Sigmoid colon (tissue), 7 donors: ENCODE measurements around the gene PPP1R3C. TPM values are rescaled to one million over a fixed set of nuclear protein-coding genes. Genes with fewer than 3 reads are reported as not detected.
A peak's percentile ranks its signal among the peaks of the same experiment; 100 is the strongest.

Experiments used
- DNase-seq: peaks from one replicate; pipeline ENCODE4 v3.0.0-alpha.2; 2019
- H3K27ac ChIP-seq, 4 donors: fragments of 200-600 bp; sonication (generic); one replicate each; pipeline ENCODE4 v1.5.1; 2016 to 2019; ENCODE audit warnings: mild to moderate bottlenecking in 1 of 4
- H3K27me3 ChIP-seq, 3 donors: fragments of 200-600 bp; sonication (generic); one replicate each; pipeline ENCODE4 v1.5.1; 2019; ENCODE audit warnings: mild to moderate bottlenecking in 1 of 3
- H3K36me3 ChIP-seq, 4 donors: fragments of 200-600 bp; sonication (generic); one replicate each; pipeline ENCODE4 v1.5.1; 2016 to 2019
- H3K4me1 ChIP-seq, 4 donors: fragments of 200-600 bp; sonication (generic); one replicate each; pipeline ENCODE4 v1.5.1; 2017 to 2019
- H3K4me3 ChIP-seq, 4 donors: fragments of 200-600 bp; sonication (generic); one replicate each; pipeline ENCODE4 v1.5.1; 2017 to 2019; ENCODE audit warnings: mild to moderate bottlenecking in 2 of 4, moderate library complexity in 1 of 4
- H3K9me3 ChIP-seq, 4 donors: fragments of 200-600 bp in 3 of 4; sonication (generic) in 3 of 4; one replicate each; pipeline versions ENCODE4 v1.5.1 to v1.6.1; 2013 to 2019
- EP300 ChIP-seq, 4 donors: sonication (generic); formaldehyde crosslinking; IDR thresholded peaks; one replicate each; pipeline ENCODE4 v1.6.1; 2017; ENCODE audit warnings: antibody characterized with exemption in 4 of 4
- POLR2A ChIP-seq, 2 donors: fragments of 450-650 bp; IDR thresholded peaks; one replicate each; pipeline ENCODE4 v1.6.1; 2016; ENCODE audit warnings: antibody characterized with exemption in 2 of 2, mild to moderate bottlenecking in 2 of 2, moderate library complexity in 2 of 2
- POLR2AphosphoS5 ChIP-seq, 4 donors: sonication (generic); formaldehyde crosslinking; IDR thresholded peaks; one replicate each; pipeline ENCODE4 v1.6.1; 2017; ENCODE audit warnings: antibody characterized with exemption in 4 of 4
- WGBS, 2 donors: extraction: QIAGEN DNeasy Blood & Tissue Kit; methylation state at CpG; one replicate each; pipeline ENCODE4 v1.1.7; 2013; 5-methylcytosine and 5-hydroxymethylcytosine counted together
- intact Hi-C: fragments of 100-400 bp; cut with DNase I; formaldehyde crosslinking; loops from one replicate; pipeline ENCODE4 v1.15.1; 2023
- polyA plus RNA-seq, 3 donors: library from polyadenylated mRNA; stranded (reverse); fragments of 200-250 nt; gene quantifications; one replicate each; pipeline ENCODE4 v1.2.3, GENCODE V29; 2013
- total RNA-seq, 4 donors: library from RNA; depleted of rRNA; stranded (reverse); fragments of >200 nt; gene quantifications; one replicate each; pipeline ENCODE4 v1.1.0, GENCODE V29; 2016
- TF ChIP-seq, protein P1 (sequence below), 4 experiments: fragments of 450-650 bp in 3 of 4; fragments of 200-600 bp in 1 of 4; IDR thresholded peaks; one replicate each; pipeline ENCODE4 v1.5.1; 2016 to 2019; ENCODE audit warnings: antibody characterized with exemption in 4 of 4, mild to moderate bottlenecking in 3 of 4, moderate library complexity in 2 of 4
- donor health status: healthy with polysubstance abuse.
- donor health status: Bipolar disorder and iron deficiency.
- donor health status: healthy.

The PPP1R3C gene
- total and polyA plus RNA-seq, 7 donors = 1.9 to 40.0 (median 23.7) TPM

DNA sequence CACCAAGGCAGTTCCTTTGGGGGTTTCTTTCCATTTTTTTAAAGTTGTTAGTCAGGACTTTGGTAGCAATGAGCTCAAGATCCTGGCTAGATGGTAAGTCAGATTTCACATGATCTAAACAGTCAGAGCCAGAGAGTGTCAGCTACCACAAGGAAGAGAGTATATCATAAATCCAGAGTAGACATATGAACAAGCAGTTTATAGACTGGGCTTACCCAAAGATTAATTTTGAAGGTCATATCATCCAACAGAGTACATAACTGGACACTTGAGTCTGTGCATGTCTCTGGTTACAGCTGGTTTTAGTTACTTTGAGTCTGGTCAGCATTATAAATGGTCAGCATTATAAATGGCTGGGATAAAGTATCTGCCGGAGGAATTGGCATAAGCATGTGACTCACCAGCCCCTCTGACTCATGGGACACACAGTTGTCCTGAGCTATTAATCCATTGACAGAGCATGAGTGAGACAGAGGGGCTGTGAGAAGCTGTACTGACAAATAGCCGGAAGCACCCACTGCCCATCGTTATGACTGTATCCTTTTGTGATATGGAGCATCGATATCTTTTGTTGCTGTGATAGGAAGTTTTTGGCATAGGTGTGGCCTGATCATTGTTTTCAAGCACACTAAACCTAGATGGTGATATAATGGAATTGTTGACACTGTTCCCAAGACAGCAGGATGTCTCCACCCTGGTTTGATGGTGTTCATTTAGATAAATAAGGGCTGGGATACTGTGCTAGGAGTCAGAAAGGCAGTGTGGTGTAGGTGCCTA, 19.3 kb downstream of the PPP1R3C start:
- 37 to 66% methylated on average over 4 of the region's 4 CpGs for WGBS, 2 donors
- no peaks in the 10 kb centered on the region for H3K27me3 ChIP-seq
- H3K4me3 ChIP-seq = no peak overlapping the region
- peak overlapping the region; percentile 70 to 88 (median 76) for H3K27ac ChIP-seq
- intact Hi-C loops = no loop called here
- H3K4me1 ChIP-seq = peaks cover 0 to 55% (median 47%) of the 10 kb centered on the region in 4 donors
- no peak for DNase-seq
- no peaks in the 10 kb centered on the region for H3K36me3 ChIP-seq
- H3K9me3 ChIP-seq = no peaks in the 10 kb centered on the region
- TF ChIP-seq, protein P1, sequence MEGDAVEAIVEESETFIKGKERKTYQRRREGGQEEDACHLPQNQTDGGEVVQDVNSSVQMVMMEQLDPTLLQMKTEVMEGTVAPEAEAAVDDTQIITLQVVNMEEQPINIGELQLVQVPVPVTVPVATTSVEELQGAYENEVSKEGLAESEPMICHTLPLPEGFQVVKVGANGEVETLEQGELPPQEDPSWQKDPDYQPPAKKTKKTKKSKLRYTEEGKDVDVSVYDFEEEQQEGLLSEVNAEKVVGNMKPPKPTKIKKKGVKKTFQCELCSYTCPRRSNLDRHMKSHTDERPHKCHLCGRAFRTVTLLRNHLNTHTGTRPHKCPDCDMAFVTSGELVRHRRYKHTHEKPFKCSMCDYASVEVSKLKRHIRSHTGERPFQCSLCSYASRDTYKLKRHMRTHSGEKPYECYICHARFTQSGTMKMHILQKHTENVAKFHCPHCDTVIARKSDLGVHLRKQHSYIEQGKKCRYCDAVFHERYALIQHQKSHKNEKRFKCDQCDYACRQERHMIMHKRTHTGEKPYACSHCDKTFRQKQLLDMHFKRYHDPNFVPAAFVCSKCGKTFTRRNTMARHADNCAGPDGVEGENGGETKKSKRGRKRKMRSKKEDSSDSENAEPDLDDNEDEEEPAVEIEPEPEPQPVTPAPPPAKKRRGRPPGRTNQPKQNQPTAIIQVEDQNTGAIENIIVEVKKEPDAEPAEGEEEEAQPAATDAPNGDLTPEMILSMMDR (IDR thresholded peaks at IDR 0.05) = no peak
- TF ChIP-seq POLR2AphosphoS5 (IDR thresholded peaks at IDR 0.05) = peak in 3 of 4 donors; percentile 46 to 74 (median 67)

DNA sequence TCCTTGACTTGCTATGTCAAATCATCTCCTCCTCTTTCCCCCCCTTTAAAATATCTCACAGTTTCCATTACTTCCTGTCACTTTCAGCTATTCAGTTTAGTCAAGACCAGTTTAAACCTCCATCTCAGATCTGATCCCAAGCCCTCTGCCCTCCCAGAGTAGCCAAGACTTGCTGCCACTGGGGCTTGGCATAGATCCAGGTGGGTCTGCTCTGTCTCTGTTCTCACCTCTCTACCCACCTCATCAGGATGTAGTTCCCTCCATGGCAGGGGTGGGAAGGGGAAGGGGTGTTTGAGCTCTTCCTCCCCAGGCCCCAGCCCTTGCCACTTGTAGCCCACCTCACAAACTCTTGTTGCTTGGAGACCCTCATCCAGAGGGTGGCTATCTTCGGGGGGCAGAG, 22.0 kb downstream of the PPP1R3C start:
- no peak for TF ChIP-seq POLR2A (IDR thresholded peaks at IDR 0.05)
- no peak for TF ChIP-seq POLR2AphosphoS5 (IDR thresholded peaks at IDR 0.05)
- no peak for TF ChIP-seq EP300 (IDR thresholded peaks at IDR 0.05)
- TF ChIP-seq, protein P1 (IDR thresholded peaks at IDR 0.05) = no peak
- WGBS, 2 donors = 83 to 84% methylated on average over 1 of the region's 1 CpG
- Histone ChIP-seq H3K9me3 (no peaks in the 10 kb centered on the region), H3K36me3 (no peaks in the 10 kb centered on the region), H3K4me3 (no peak overlapping the region), H3K27ac (peak overlapping the region; percentile 74 to 88 (median 82)), H3K4me1 (peaks cover 0 to 66% (median 59%) of the 10 kb centered on the region in 4 donors), H3K27me3 (no peaks in the 10 kb centered on the region)
- intact Hi-C loops = loop anchor here (2.0 kb wide), 1 partner anchor 22 kb away; the partner anchor contains the start of gene PPP1R3C
- DNase-seq = no peak

DNA sequence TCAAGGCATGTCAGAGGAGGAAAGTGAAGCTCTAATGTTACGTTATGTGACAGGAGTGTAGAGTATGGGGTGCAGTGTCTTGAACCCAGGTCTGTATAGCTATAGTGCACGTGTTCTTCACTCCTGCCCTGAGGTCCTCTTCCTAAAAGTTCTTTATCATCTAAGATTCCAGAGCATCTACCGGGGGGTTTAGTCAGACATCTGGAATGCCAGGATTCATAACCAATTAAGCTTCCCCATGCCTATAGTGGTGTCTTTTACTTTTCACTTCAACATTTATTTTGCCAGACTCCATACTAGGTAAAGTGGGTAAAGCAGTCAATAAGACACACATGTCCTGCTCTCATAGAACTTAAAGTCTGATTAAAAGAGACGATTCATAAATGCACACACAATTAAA, 22.4 kb downstream of the PPP1R3C start:
- TF ChIP-seq EP300 (IDR thresholded peaks at IDR 0.05) (no peak), POLR2A (IDR thresholded peaks at IDR 0.05) (no peak), POLR2AphosphoS5 (IDR thresholded peaks at IDR 0.05) (no peak)
- TF ChIP-seq, protein P1 (IDR thresholded peaks at IDR 0.05) = no peak
- Histone ChIP-seq H3K27ac (peak overlapping the region; percentile 74 to 88 (median 82)), H3K27me3 (no peaks in the 10 kb centered on the region), H3K4me3 (no peak overlapping the region), H3K36me3 (no peaks in the 10 kb centered on the region), H3K9me3 (no peaks in the 10 kb centered on the region), H3K4me1 (peaks cover 0 to 66% (median 59%) of the 10 kb centered on the region in 4 donors)
- no peak for DNase-seq
- WGBS, 2 donors = 83 to 90% methylated on average over 4 of the region's 4 CpGs
- intact Hi-C loops = loop anchor here (2.0 kb wide), 1 partner anchor 22 kb away; the partner anchor contains the start of gene PPP1R3C

DNA sequence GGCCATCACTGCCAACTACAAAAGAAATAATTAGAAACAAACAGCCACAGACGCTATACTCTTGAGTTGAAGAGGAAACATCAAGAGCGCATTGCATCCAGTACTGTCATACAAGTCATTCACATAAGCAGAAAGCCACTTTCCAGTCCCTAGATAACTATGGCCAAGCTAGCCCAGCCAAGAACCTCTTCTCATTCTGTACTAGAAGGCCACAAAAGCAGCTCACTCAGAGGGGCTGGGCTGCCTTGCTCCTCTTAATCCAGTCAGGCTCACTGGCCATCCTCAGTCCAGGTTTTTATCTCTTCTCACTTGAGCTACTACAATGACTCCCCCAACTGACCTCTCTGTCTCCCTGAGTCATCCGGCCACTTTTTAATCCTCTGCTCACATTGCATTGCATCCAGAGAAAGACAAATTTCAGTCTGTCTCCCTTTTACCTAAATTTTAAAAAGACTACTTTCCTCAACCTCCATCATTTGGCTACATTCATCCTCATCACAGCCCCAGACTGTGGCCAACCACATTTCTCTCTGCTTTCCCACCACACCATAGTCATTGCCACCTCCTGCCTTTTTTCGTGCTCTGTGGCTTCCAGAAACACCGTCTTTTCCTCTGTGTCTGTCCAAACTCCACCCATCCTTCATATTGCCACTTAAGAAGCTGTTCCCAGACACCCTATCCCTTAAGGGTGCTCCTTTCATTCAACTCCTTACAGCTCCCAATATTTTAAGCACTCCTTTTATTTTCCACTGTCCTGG, 25.0 kb downstream of the PPP1R3C start:
- Histone ChIP-seq H3K27ac (peak overlapping the region; percentile 74 to 88 (median 82)), H3K4me3 (no peak overlapping the region), H3K27me3 (no peaks in the 10 kb centered on the region), H3K36me3 (no peaks in the 10 kb centered on the region), H3K4me1 (peaks cover 0 to 73% (median 54%) of the 10 kb centered on the region in 4 donors), H3K9me3 (no peaks in the 10 kb centered on the region)
- 59 to 68% methylated on average over 5 of the region's 5 CpGs for WGBS, 2 donors
- no peak for TF ChIP-seq POLR2A (IDR thresholded peaks at IDR 0.05)
- peak in 1 of 4 donors; percentile 7 for TF ChIP-seq POLR2AphosphoS5 (IDR thresholded peaks at IDR 0.05)
- TF ChIP-seq, protein P1 (IDR thresholded peaks at IDR 0.05) = no peak
- TF ChIP-seq EP300 (IDR thresholded peaks at IDR 0.05) = no peak
- intact Hi-C loops = no loop called here
- DNase-seq = no peak
